ENCODE data around the gene LPAR6. TPM values are rescaled to one million over a fixed set of nuclear protein-coding genes. Genes with fewer than 3 reads are reported as not detected.
"Not testable (repeated sequence)": the region's sequence is repeated elsewhere in the genome, so short reads cannot be mapped to it uniquely, and the experiment has no call there.

Gene LPAR6
- total RNA-seq, 3 donors from 2014 or later (not counting 1 experiment from before 2014, with no cell fraction given) = 38.5 to 48.9 (median 41.1) TPM

DNA sequence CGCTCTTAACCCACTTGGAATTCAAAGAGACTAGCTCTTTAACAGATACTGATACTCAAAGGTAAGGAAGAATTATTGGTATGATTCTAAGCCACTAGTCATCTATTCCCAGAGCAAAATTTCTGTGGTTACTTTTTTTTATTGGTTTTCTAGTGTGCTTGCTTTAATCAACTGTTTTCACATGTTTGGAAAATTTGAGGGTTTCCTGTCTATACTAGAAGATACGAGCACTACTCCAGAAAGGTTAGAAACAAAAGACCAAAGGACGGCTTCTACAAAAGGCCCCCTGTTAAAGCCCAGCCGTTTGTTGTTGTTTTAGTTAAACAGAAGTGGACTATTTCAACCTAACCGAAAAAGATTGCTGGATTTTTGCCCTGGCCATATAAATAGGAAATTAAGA lies 18.5 kb upstream of the LPAR6 start:
- H3K4me1 Mint-ChIP-seq = peaks cover 36 to 38% of the 10 kb centered on the region in 2 donors
- peaks cover 1% of the 10 kb centered on the region for H3K4me1 ChIP-seq (ENCODE audit: control insufficient read depth, insufficient read depth, low read length)
- H3K36me3 ChIP-seq (ENCODE audit: control insufficient read depth, insufficient read depth, low read length) = no peaks in the 10 kb centered on the region
- intact Hi-C loops (cut with micrococcal nuclease) = no loop called here
- no peak overlapping the region for H3K4me3 Mint-ChIP-seq
- 46% methylated on average over 4 of the region's 5 CpGs for WGBS (ENCODE audit: insufficient coverage)
- peaks cover 0 to 2% of the 10 kb centered on the region in 2 donors for H3K9me3 Mint-ChIP-seq
- no peaks in the 10 kb centered on the region for H3K27me3 Mint-ChIP-seq (ENCODE audit: low read depth in 2 of 2)
- ATAC-seq = no peak
- H3K4me3 ChIP-seq (ENCODE audit: low read length) = no peak overlapping the region
- no peaks in the 10 kb centered on the region for H3K36me3 Mint-ChIP-seq
- no peaks in the 10 kb centered on the region for H3K27me3 ChIP-seq (ENCODE audit: control insufficient read depth, insufficient read depth, low read length)
- TF ChIP-seq, protein P1, sequence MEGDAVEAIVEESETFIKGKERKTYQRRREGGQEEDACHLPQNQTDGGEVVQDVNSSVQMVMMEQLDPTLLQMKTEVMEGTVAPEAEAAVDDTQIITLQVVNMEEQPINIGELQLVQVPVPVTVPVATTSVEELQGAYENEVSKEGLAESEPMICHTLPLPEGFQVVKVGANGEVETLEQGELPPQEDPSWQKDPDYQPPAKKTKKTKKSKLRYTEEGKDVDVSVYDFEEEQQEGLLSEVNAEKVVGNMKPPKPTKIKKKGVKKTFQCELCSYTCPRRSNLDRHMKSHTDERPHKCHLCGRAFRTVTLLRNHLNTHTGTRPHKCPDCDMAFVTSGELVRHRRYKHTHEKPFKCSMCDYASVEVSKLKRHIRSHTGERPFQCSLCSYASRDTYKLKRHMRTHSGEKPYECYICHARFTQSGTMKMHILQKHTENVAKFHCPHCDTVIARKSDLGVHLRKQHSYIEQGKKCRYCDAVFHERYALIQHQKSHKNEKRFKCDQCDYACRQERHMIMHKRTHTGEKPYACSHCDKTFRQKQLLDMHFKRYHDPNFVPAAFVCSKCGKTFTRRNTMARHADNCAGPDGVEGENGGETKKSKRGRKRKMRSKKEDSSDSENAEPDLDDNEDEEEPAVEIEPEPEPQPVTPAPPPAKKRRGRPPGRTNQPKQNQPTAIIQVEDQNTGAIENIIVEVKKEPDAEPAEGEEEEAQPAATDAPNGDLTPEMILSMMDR (IDR thresholded peaks at IDR 0.05) = no peak
- no peak overlapping the region for H3K27ac ChIP-seq (ENCODE audit: low read length)
- DNase-seq = no peak
- H3K9me3 ChIP-seq (ENCODE audit: control insufficient read depth, insufficient read depth, low read length) = no peaks in the 10 kb centered on the region
- peak overlapping the region; percentile 34 to 69 for H3K27ac Mint-ChIP-seq

DNA sequence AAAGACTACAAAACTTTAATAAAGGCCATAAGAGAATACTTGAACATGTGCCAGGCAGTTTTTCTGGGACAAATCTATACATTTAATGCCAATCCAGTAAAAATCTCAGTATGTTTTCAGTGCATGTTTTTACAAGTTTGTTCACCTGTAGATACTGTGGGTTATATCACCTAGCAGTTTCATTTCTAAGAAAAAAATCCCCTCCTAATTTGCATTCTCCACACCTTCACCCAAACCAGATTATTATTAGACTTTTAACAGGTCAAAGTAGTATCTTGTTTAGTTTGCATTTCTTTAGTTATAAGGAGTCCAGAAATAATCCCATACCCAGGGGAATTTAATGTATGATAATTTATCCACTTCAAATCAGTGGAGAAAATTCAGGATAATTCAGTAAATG lies 17.0 kb upstream of the LPAR6 start:
- no peak overlapping the region for H3K27ac Mint-ChIP-seq
- intact Hi-C loops (cut with micrococcal nuclease) = no loop called here

DNA sequence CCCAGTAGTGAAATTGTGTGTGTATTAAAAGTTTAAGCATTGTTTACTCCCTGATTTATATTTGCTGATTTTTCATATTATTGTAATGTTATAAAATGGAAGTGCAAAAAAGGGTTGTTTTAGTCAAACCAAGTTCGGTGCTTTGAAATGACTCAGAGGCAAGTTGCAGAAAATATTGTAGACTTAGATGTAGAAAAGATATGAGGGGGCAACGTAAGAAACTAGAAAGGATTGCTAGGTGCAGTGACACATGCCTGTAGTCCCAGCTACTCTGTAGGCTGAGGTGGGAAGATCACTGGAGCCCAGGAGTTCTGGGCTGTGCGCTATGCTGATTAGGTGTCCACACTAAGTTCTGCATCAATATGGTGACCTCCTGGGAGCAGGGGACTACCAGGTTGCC lies 16.1 kb upstream of the LPAR6 start:
- TF ChIP-seq, protein P1 (IDR thresholded peaks at IDR 0.05) = no peak
- Histone ChIP-seq H3K4me3 (ENCODE audit: low read length) (no peak overlapping the region), H3K4me1 (ENCODE audit: control insufficient read depth, insufficient read depth, low read length) (no peaks in the 10 kb centered on the region), H3K27me3 (ENCODE audit: control insufficient read depth, insufficient read depth, low read length) (no peaks in the 10 kb centered on the region), H3K9me3 (ENCODE audit: control insufficient read depth, insufficient read depth, low read length) (no peaks in the 10 kb centered on the region), H3K36me3 (ENCODE audit: control insufficient read depth, insufficient read depth, low read length) (no peaks in the 10 kb centered on the region), H3K27ac (ENCODE audit: low read length) (no peak overlapping the region)
- Mint-ChIP-seq H3K27me3 (ENCODE audit: low read depth in 2 of 2) (no peaks in the 10 kb centered on the region), H3K4me3 (no peak overlapping the region), H3K36me3 (no peaks in the 10 kb centered on the region), H3K27ac (no peak overlapping the region), H3K4me1 (peaks cover 27 to 34% of the 10 kb centered on the region in 2 donors), H3K9me3 (peaks cover 0 to 2% of the 10 kb centered on the region in 2 donors)
- WGBS (ENCODE audit: insufficient coverage) = 85% methylated on average over 3 of the region's 3 CpGs
- intact Hi-C loops (cut with micrococcal nuclease) = no loop called here
- DNase-seq (no peak), ATAC-seq (no peak)

More for the DNA sequence above, 17.0 kb upstream of the LPAR6 start:
- no peak for ATAC-seq
- no peak for DNase-seq
- Mint-ChIP-seq H3K27me3 (ENCODE audit: low read depth in 2 of 2) (no peaks in the 10 kb centered on the region), H3K4me1 (peaks cover 33 to 40% of the 10 kb centered on the region in 2 donors), H3K36me3 (no peaks in the 10 kb centered on the region), H3K9me3 (peaks cover 0 to 2% of the 10 kb centered on the region in 2 donors), H3K4me3 (no peak overlapping the region)
- Histone ChIP-seq H3K27me3 (ENCODE audit: control insufficient read depth, insufficient read depth, low read length) (no peaks in the 10 kb centered on the region), H3K4me3 (ENCODE audit: low read length) (no peak overlapping the region), H3K4me1 (ENCODE audit: control insufficient read depth, insufficient read depth, low read length) (no peaks in the 10 kb centered on the region), H3K27ac (ENCODE audit: low read length) (no peak overlapping the region), H3K36me3 (ENCODE audit: control insufficient read depth, insufficient read depth, low read length) (no peaks in the 10 kb centered on the region), H3K9me3 (ENCODE audit: control insufficient read depth, insufficient read depth, low read length) (no peaks in the 10 kb centered on the region)
- TF ChIP-seq, protein P1 (IDR thresholded peaks at IDR 0.05) = no peak

DNA sequence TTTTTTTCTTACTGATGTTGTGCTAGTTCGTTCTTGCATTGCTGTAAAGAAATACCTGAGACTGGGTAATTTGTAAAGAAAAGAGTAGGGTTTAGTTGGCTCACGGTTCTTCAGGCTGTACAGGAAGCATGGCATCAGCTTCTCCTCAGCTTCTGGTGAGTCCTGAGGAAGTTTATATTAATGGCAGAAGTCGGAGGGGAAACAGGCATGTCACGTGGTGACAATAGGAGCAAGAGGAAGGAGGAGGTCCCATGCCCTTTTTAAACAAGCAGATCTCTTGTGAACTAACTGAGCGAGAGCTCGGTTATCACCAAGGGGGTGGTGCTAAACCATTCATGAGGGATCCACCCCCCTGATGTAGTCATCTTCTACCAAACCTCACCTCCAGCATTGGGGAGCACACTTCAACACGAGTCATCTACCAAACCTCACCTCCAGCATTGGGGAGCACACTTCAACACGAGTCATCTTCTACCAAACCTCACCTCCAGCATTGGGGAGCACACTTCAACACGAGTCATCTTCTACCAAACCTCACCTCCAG lies 13.9 kb upstream of the LPAR6 start:
- H3K27me3 ChIP-seq (ENCODE audit: control insufficient read depth, insufficient read depth, low read length); H3K36me3 ChIP-seq (ENCODE audit: control insufficient read depth, insufficient read depth, low read length); intact Hi-C loops (cut with micrococcal nuclease); H3K4me3 ChIP-seq (ENCODE audit: low read length); H3K4me1 ChIP-seq (ENCODE audit: control insufficient read depth, insufficient read depth, low read length); H3K4me3 Mint-ChIP-seq; H3K27ac ChIP-seq (ENCODE audit: low read length); DNase-seq; ATAC-seq; H3K9me3 ChIP-seq (ENCODE audit: control insufficient read depth, insufficient read depth, low read length); H3K27me3 Mint-ChIP-seq (ENCODE audit: low read depth in 2 of 2); H3K36me3 Mint-ChIP-seq; H3K9me3 Mint-ChIP-seq: not testable (repeated sequence)
- Mint-ChIP-seq H3K27ac (peak overlapping the region in 1 of 2 donors; percentile 54), H3K4me1 (peaks cover 21 to 28% of the 10 kb centered on the region in 2 donors)
- WGBS (ENCODE audit: insufficient coverage) = 86% methylated on average over 7 of the region's 9 CpGs
